Esophagus muscularis mucosa (tissue), 4 donors: ENCODE results near the gene PPP4R2. TPM values are rescaled to one million over a fixed set of nuclear protein-coding genes. Genes with fewer than 3 reads are reported as not detected.
"Not testable (repeated sequence)": the region's sequence is repeated elsewhere in the genome, so short reads cannot be mapped to it uniquely, and the experiment has no call there.

Experiments used
- DNase-seq: peaks from one replicate; pipeline ENCODE4 v3.0.0-alpha.2; 2017; ENCODE audit errors: extremely low spot score
- H3K27ac ChIP-seq, 4 donors: fragments of 200-600 bp; sonication (generic); replicated peaks in 1 of 4; 1 replicate in 3 of 4; 2 replicates in 1 of 4; pipeline ENCODE4 v1.5.1; 2016 to 2019; ENCODE audit warnings: mild to moderate bottlenecking in 1 of 4
- H3K27me3 ChIP-seq, 4 donors: fragments of 200-600 bp; sonication (generic); one replicate each; pipeline versions ENCODE4 v1.5.1 to v1.6.0; 2016 to 2019
- H3K36me3 ChIP-seq, 4 donors: fragments of 200-600 bp; sonication (generic); one replicate each; pipeline ENCODE4 v1.5.1; 2016 to 2019
- H3K4me1 ChIP-seq, 4 donors: fragments of 200-600 bp; sonication (generic); one replicate each; pipeline ENCODE4 v1.5.1; 2016 to 2019
- H3K4me3 ChIP-seq, 4 donors: fragments of 200-600 bp; sonication (generic); 1 replicate in 2 of 4; 2 replicates in 2 of 4; pipeline ENCODE4 v1.5.1; 2016 to 2019; ENCODE audit warnings: mild to moderate bottlenecking in 4 of 4, moderate library complexity in 1 of 4
- H3K9me3 ChIP-seq, 4 donors: fragments of 200-600 bp; sonication (generic); 1 replicate in 3 of 4; 2 replicates in 1 of 4; pipeline ENCODE4 v1.5.1; 2016 to 2019
- CTCF ChIP-seq, 3 experiments: fragments of 200-600 bp in 2 of 3; fragments of 450-650 bp in 1 of 3; sonication (generic) in 2 of 3; IDR thresholded peaks; one replicate each; pipeline ENCODE4 v1.5.1; 2017 to 2019; ENCODE audit warnings: antibody characterized with exemption in 3 of 3, mild to moderate bottlenecking in 2 of 3, moderate library complexity in 1 of 3
- EP300 ChIP-seq: sonication (generic); formaldehyde crosslinking; IDR thresholded peaks from one replicate; pipeline ENCODE4 v1.6.1; 2017; ENCODE audit warnings: antibody characterized with exemption
- POLR2A ChIP-seq: fragments of 450-650 bp; IDR thresholded peaks from one replicate; pipeline ENCODE4 v1.6.1; 2017; ENCODE audit warnings: antibody characterized with exemption, moderate library complexity, mild to moderate bottlenecking, low read depth
- POLR2AphosphoS5 ChIP-seq, 2 donors: sonication (generic); formaldehyde crosslinking; IDR thresholded peaks; one replicate each; pipeline ENCODE4 v1.6.1; 2017; ENCODE audit warnings: antibody characterized with exemption in 2 of 2
- WGBS: methylation state at CpG from one replicate; pipeline ENCODE4 v1.1.5; 2018; 5-methylcytosine and 5-hydroxymethylcytosine counted together
- intact Hi-C: fragments of 100-400 bp; cut with DNase I; formaldehyde crosslinking; loops from one replicate; pipeline ENCODE4 v1.15.1; 2023
- total RNA-seq, 4 donors: library from RNA; depleted of rRNA; stranded (reverse); fragments of >200 nt; gene quantifications; one replicate each; pipeline versions ENCODE4 v1.1.0 to v1.2.1, GENCODE V29; 2016

PPP4R2 gene
- total RNA-seq, 4 donors from 2014 or later = 24.6 to 60.6 (median 33.9) TPM

- 24% methylated on average over 5 of the region's 5 CpGs for WGBS
- H3K27ac ChIP-seq = no peak overlapping the region
- peaks cover 10 to 36% (median 23%) of the 10 kb centered on the region in 4 donors for H3K4me1 ChIP-seq
- no peak for DNase-seq
- peaks cover 0 to 6% (median 0%) of the 10 kb centered on the region in 4 donors for H3K36me3 ChIP-seq
- no peak overlapping the region for H3K4me3 ChIP-seq
- H3K9me3 ChIP-seq = no peaks in the 10 kb centered on the region
- intact Hi-C loops = loop anchor here (2.0 to 10.0 kb wide), 2 partner anchors 119 to 211 kb away; partner anchors contain the start of gene SHQ1
- no peak for TF ChIP-seq POLR2AphosphoS5 (IDR thresholded peaks at IDR 0.05)
- TF ChIP-seq CTCF (IDR thresholded peaks at IDR 0.05) = peak; percentile 48 to 64 (median 52)
- H3K27me3 ChIP-seq = no peaks in the 10 kb centered on the region
These were observed 59.6 kb downstream of the PPP4R2 start for GRCh38 chr3:73056014-73056844.

- TF ChIP-seq POLR2AphosphoS5 (IDR thresholded peaks at IDR 0.05) (no peak), EP300 (no peak), POLR2A (no peak)
- no peaks in the 10 kb centered on the region for H3K9me3 ChIP-seq
- H3K27me3 ChIP-seq = no peaks in the 10 kb centered on the region
- H3K36me3 ChIP-seq = peaks cover 0 to 12% (median 1%) of the 10 kb centered on the region in 4 donors
- no peak overlapping the region for H3K27ac ChIP-seq
- intact Hi-C loops = loop anchor here (2.0 to 10.0 kb wide), 2 partner anchors 120 to 212 kb away; partner anchors contain the start of gene SHQ1
- peaks cover 10 to 40% (median 26%) of the 10 kb centered on the region in 4 donors for H3K4me1 ChIP-seq
- H3K4me3 ChIP-seq = no peak overlapping the region
- DNase-seq = no peak
These were observed 60.2 kb downstream of the PPP4R2 start for GRCh38 chr3:73056845-73057150.

- Histone ChIP-seq H3K9me3 (no peaks in the 10 kb centered on the region), H3K36me3 (peaks cover 14 to 41% (median 21%) of the 10 kb centered on the region in 4 donors), H3K4me3 (no peak overlapping the region), H3K27me3 (no peaks in the 10 kb centered on the region), H3K4me1 (peaks cover 10 to 31% (median 20%) of the 10 kb centered on the region in 4 donors), H3K27ac (no peak overlapping the region)
- WGBS = 91% methylated on average over 1 of the region's 1 CpG
- no peak for TF ChIP-seq POLR2AphosphoS5 (IDR thresholded peaks at IDR 0.05)
- no peak for TF ChIP-seq POLR2A
- TF ChIP-seq CTCF (IDR thresholded peaks at IDR 0.05) = no peak
- TF ChIP-seq EP300 = no peak
- intact Hi-C loops = no loop called here
- no peak for DNase-seq
These were observed 63.7 kb downstream of the PPP4R2 start for GRCh38 chr3:73060302-73060723.

- H3K27me3 ChIP-seq = no peaks in the 10 kb centered on the region
- H3K4me1 ChIP-seq = peaks cover 4 to 20% (median 9%) of the 10 kb centered on the region in 4 donors
- TF ChIP-seq CTCF (IDR thresholded peaks at IDR 0.05) (no peak), POLR2A (no peak), POLR2AphosphoS5 (IDR thresholded peaks at IDR 0.05) (no peak), EP300 (no peak)
- WGBS = 96% methylated on average over 2 of the region's 2 CpGs
- H3K9me3 ChIP-seq = no peaks in the 10 kb centered on the region
- DNase-seq = no peak
- intact Hi-C loops = no loop called here
- no peak within 1 kb of the TSS for H3K27ac ChIP-seq
- no peak within 1 kb of the TSS for H3K4me3 ChIP-seq
- H3K36me3 ChIP-seq = peaks cover 14 to 51% (median 26%) of the 10 kb centered on the region in 4 donors
These were observed 64.8 kb downstream of the PPP4R2 start, which contains the start of gene EBLN2 for GRCh38 chr3:73061416-73061815. Gene EBLN2 (plus strand): TSS chr3:73061659. CDS start chr3:73062082, 423 bp downstream.

- H3K4me1 ChIP-seq, H3K27ac ChIP-seq, H3K27me3 ChIP-seq, DNase-seq, H3K9me3 ChIP-seq, intact Hi-C loops, H3K4me3 ChIP-seq: not testable (repeated sequence)
- peaks cover 14 to 63% (median 30%) of the 10 kb centered on the region in 4 donors for H3K36me3 ChIP-seq
These were observed 69.6 kb downstream of the PPP4R2 start for GRCh38 chr3:73066243-73066642.
